AG09319 (cell line): Measurements from ENCODE around the gene KRT15.

Experiments used
- DNase-seq: peaks from one replicate; pipeline ENCODE4 v3.0.0-alpha.2; 2010; ENCODE audit warnings: low read depth; ENCODE audit errors: extremely low read depth
- CTCF ChIP-seq: IDR thresholded peaks from 2 replicates; pipeline ENCODE4 v1.5.1; 2011; ENCODE audit warnings: low read depth, mild to moderate bottlenecking, inconsistent platforms, low read length, moderate library complexity

KRT15 gene

DNA sequence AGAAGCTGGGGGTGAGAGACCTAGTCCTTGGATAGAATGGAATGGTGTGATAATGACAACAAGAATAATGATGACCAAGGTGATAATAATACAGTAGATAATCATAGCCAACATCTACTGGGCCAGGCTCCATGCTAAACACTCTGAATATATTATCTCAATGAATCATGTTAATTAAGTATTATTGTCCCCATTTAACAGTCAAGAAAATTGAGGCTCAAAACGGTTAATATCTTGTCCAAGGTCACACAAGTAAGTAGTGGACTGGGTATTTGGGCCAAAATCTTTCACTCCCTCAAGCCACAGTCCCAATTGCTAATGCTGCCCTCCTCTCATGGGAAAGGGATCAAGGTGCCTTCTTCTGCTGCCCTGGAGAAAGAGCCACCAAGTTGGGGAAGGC, 13.3 kb upstream of the KRT15 start:
- DNase-seq: no peak
- TF ChIP-seq CTCF: no peak

DNA sequence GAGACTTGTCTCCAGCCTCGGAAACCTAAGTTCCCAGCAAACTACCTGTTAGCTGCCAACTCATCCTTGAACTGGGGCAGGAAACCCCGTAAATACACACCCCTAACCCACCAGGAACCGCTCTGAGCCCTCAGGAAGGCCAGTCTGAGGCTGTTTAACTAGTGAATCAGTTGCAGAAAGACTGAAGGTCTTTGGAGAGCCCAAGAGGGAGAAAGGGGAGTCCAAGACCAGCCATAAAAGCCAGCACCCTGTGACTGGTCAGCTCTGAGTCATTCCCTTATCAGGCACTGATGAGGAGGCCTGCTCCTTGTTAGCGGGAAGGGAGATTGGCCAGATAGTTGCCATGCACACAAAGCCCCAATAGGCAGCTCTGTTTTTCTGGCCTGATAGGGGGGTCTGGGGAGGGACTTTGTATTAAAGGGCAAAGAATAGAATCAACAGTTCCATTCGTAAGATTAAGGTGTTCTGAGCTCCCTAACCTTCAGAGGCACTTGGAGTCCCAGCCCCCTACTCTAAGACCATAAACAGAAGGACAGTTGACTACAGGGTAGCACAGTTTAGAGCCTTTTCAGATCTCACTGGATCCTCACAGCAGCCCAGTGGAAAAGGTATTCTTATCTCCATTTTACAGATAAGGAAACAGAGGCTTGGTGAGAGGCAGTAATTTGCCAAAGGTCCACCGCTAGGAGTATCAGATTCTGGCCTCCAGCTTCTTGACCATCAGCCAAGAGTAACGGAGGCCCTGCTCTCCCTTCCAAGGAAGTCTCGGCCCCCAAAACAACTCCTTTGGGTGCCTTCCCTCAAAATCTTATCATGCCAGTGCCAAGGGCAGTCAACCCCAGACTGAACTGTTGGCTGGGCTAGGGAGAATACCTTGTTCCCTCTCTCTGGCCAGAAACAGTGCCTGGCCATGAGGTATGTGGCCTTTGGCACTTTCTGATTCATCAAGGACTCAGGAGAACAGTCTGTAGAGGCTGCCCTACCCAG, 11.7 kb upstream of the KRT15 start:
- TF ChIP-seq CTCF: no peak
- DNase-seq: peak; percentile 62

DNA sequence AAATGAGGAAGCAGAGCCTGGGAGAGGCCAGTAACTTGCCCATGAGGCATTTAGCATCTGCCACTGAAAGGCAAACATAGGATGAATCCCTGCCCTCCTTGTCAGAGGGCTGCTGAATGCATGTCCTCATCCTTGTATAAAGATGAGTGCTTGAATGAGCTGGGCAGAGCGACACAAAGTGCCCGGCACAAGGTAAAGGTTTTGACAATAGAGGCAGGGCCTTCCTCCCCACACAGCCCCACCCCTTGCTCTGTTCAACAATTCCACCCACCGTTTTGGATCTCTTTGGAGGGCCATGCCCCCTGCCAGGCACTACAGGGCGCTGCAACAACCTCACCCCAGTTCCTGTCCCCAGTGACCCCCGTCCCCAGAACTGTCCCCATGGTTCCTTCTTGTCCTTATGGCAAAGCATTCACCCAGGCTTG, 10.8 kb upstream of the KRT15 start:
- TF ChIP-seq CTCF: no peak
- no peak for DNase-seq

DNA sequence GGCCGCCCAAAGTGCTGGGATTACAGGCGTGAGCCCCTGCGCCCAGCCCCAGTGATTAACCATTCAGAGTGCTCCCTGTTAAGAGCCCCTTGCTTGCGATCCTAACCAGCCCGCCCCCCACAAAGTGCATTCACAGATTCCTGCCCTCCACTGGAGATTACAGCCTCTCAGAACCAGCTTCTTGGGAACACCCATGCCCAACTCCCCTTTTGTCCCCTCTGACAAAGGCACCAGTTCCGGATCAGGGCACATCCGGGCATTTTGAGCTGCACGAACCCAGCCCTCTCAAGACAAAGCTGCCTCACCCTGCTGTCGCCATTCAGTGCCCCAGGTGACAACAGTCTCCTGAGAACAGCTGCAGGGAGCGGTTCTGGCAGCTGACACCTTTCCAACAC, 10.3 kb upstream of the KRT15 start:
- no peak for TF ChIP-seq CTCF
- DNase-seq: no peak

DNA sequence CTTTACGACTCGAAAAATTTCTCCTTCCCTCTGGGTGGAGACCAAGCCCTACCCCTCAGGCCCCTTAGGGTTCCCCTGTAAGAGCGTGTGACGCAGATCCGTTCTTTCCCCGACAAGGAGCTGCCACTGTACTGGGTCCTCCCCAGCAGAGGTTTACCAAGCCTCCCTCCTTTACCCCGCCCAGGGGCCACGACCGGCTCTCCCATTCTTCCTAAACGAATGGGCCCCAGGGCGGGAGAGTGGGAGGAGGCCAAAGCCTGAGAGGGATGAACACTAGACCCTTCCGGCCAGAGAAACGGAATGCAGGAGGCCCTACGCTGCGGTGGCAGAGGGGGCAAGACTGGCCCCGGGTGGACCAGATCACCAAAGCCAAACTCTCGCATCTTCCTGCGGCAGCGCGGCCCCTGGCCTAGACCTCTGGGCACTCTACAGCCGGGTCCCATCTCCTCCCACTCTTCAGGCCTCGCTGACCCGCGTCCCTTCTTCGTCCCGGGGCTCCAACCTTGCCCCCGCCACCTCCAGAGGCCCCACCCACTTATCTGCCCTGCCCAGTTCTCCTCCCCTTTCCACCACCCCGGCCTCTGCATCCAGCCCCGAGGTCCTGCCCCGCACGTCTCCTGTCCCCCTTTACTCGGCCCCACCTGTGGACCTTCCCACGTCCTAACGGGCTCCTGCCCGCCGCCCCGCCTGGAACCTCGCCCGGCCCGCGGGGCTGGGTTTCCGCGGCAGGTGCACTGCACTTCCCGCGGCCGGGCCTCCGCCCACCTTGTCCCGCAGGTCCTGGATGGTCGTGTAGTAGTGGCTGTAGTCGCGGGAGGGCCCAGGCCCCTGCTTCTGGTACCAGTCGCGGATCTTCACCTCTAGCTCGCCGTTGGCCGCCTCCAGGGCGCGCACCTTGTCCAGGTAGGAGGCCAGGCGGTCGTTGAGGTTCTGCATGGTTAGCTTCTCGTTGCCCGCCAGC, 8.7 kb upstream of the KRT15 start:
- DNase-seq: no peak
- TF ChIP-seq CTCF: no peak

- TF ChIP-seq CTCF: no peak
- no peak for DNase-seq
Observed at GRCh38 chr17:41524261-41524660, 5.6 kb upstream of the KRT15 start.
